ENCODE results near the gene KIF2C. TPM values are rescaled to one million over a fixed set of nuclear protein-coding genes. Genes with fewer than 3 reads are reported as not detected.

KIF2C gene
- polyA plus RNA-seq, 2 of the 4 experiments (the other 2 are of a cell fraction), result 26.9 to 40.5 TPM

GRCh38 chr1:44806704-44807363, 67.2 kb downstream of the KIF2C start, which contains the start of gene DYNLT4:
DYNLT4 (minus strand) TSS chr1:44807351; CDS start chr1:44806668, 683 bp downstream.
- Histone ChIP-seq H3K4me2 (peak within 1 kb of the TSS; percentile 81), H3K4me3 (0 out of 3 replicates have a peak within 1 kb of the TSS, but pooled peaks have one; percentile 14), H3K4me1 (peaks cover 83% of the 10 kb centered on the region), H3K9me3 (no peaks in the 10 kb centered on the region), H3K27ac (peak within 1 kb of the TSS; percentile 98 to 99)
- FAIRE-seq (no peak), ATAC-seq (peak; percentile 10 to 11; a peak in 4 of 6 replicates), DNase-seq (ENCODE audit: low read depth in 1 of 2, low spot score in 1 of 2) (no peak)
- POLR2A ChIA-PET, result interaction anchor here (0.6 to 3.9 kb wide), 7 partner anchors 12 to 715 kb away, joined by 3 to 57 read pairs (median 5); partner anchors contain the start of genes PRDX1, RNU5D-1 and RPS8
- WGBS (ENCODE audit: missing lambda C conversion rate), result 46% methylated on average over 7 of the region's 7 CpGs
- TF ChIP-seq EHMT2 (IDR thresholded peaks at IDR 0.05; ENCODE audit: low read depth) (no peak), HOXB5 (CRISPR knock-in tag; IDR thresholded peaks at IDR 0.05) (peak; percentile 10; the same call in 1 of the 2 replicates), TFCP2L1 (CRISPR knock-in tag; IDR thresholded peaks at IDR 0.05) (0 out of 2 replicates have a peak, but pooled peaks have one; percentile 44), POLR2A (IDR thresholded peaks at IDR 0.05; ENCODE audit: low read length) (0 out of 2 replicates have a peak, but pooled peaks have one; percentile 22), GATA3 (IDR thresholded peaks at IDR 0.05; ENCODE audit: borderline replicate concordance) (peak; percentile 33; the same call in 1 of the 2 replicates), CHD2 (IDR thresholded peaks at IDR 0.05; ENCODE audit: low read length, partially characterized antibody) (no peak), FOSL2 (IDR thresholded peaks at IDR 0.05) (peak; percentile 41; the same call in 1 of the 2 replicates), FOSL2 (CRISPR knock-in tag; IDR thresholded peaks at IDR 0.05) (no peak), EHF (CRISPR knock-in tag; IDR thresholded peaks at IDR 0.05) (no peak)
- CTCF ChIA-PET, result interaction anchor here (0.6 to 1.3 kb wide), 2 partner anchors 8 to 68 kb away, joined by 3 to 4 read pairs; no protein-coding TSS in a partner anchor

- peak; percentile 90 to 97 for DNase-seq (ENCODE audit: low read depth in 1 of 2, low spot score in 1 of 2)
- Histone ChIP-seq H3K4me3 (0 out of 3 replicates have a peak overlapping the region, but pooled peaks have one; percentile 14), H3K4me1 (peaks cover 80% of the 10 kb centered on the region), H3K4me2 (peak overlapping the region; percentile 81), H3K27ac (peak overlapping the region; percentile 98 to 99), H3K9me3 (no peaks in the 10 kb centered on the region)
- under 1% methylated on average over 13 of the region's 16 CpGs for WGBS (ENCODE audit: missing lambda C conversion rate)
- CTCF ChIA-PET, result interaction anchor here (0.6 to 1.4 kb wide), 4 partner anchors 9 to 68 kb away, joined by 3 to 4 read pairs (median 4); no protein-coding TSS in a partner anchor
- no peak for FAIRE-seq
- peak; percentile 77 to 80 for ATAC-seq
- POLR2A ChIA-PET, result interaction anchor here (1.2 to 3.9 kb wide), 6 partner anchors 7 to 714 kb away, joined by 3 to 57 read pairs (median 9); partner anchors contain the start of genes PLK3, PRDX1, RNU5D-1 and RPS8
- no peak for TF ChIP-seq NR3C1 (IDR thresholded peaks at IDR 0.05)
- no peak for TF ChIP-seq ZC3H11A (IDR thresholded peaks at IDR 0.05)
- no peak for TF ChIP-seq HDAC2 (IDR thresholded peaks at IDR 0.05)
- TF ChIP-seq CTCF (IDR thresholded peaks at IDR 0.05), result no peak
- no peak for TF ChIP-seq MAZ (IDR thresholded peaks at IDR 0.05; ENCODE audit: borderline replicate concordance, low read depth, low read length)
- TF ChIP-seq REST (IDR thresholded peaks at IDR 0.05), result no peak
- TF ChIP-seq EP300 (IDR thresholded peaks at IDR 0.05), result peak in 1 of 2 experiments; percentile 64; a peak in 2 of 5 replicates
- TF ChIP-seq TP53 (CRISPR knock-in tag; IDR thresholded peaks at IDR 0.05), result peak; percentile 47; the same call in 1 of the 2 replicates
- no peak for TF ChIP-seq ELK1 (IDR thresholded peaks at IDR 0.05; ENCODE audit: low read depth, low read length)
- TF ChIP-seq RARB (CRISPR knock-in tag; IDR thresholded peaks at IDR 0.05), result 0 out of 2 replicates have a peak, but pooled peaks have one; percentile 13
- 0 out of 2 replicates have a peak, but pooled peaks have one; percentile 68 for TF ChIP-seq ZSCAN20 (CRISPR knock-in tag; IDR thresholded peaks at IDR 0.05)
- no peak for TF ChIP-seq BCL3 (IDR thresholded peaks at IDR 0.05)
- TF ChIP-seq HEYL (CRISPR knock-in tag; IDR thresholded peaks at IDR 0.05), result no peak
- TF ChIP-seq CBX2 (IDR thresholded peaks at IDR 0.05; ENCODE audit: borderline replicate concordance, low read depth), result no peak
- TF ChIP-seq RNF2 (IDR thresholded peaks at IDR 0.05; ENCODE audit: borderline replicate concordance, low read depth), result no peak
- no peak for TF ChIP-seq MAFK (IDR thresholded peaks at IDR 0.05; ENCODE audit: partially characterized antibody)
- TF ChIP-seq CEBPB (IDR thresholded peaks at IDR 0.05), result peak in 1 of 2 experiments; percentile 3; a peak in 1 of 4 replicates
- TF ChIP-seq POLR2AphosphoS2 (conservative IDR thresholded peaks at IDR 0.05; ENCODE audit: low read length), result no peak
- TF ChIP-seq SREBF2 (IDR thresholded peaks at IDR 0.05), result no peak
These were observed 67.9 kb downstream of the KIF2C start for GRCh38 chr1:44807364-44808062.
